ENCODE results near the gene LRIG1.

DNA sequence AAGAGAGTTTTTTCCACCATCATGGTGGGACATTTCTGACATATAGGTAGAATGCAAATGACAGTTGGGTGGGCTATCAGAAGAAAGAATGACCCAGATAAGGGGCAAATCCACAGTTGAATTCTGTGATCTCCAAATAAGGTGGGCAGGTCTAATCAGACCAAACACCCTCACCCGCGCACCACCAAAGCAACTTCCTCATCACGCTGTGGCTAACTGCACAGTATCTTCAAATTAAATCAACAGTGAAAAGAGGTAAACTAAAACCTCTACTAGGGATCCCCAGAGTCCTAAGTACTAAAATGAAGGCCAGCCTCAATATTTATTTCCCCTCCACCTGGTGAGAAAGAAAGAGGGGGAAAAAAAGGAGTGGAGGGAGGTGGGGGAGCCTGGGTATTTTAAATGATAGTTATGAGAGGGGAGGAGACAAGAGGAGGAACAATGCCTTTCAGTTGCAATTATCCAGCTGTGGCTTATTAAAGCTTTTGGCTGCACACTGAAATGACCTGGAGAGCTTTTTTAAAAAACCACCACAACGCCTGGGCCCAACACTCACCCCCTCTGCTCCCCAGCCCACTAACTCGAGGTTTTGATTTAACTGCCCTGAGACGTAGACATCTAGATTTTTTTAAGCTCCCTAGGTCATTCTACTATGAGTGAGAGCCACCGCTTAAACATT lies 61.0 kb downstream of the LRIG1 start:
- TF ChIP-seq EZH2 (IDR thresholded peaks at IDR 0.05) (no peak), EZH2phosphoT487 (IDR thresholded peaks at IDR 0.05) (no peak)
- TF ChIP-seq, protein P1, sequence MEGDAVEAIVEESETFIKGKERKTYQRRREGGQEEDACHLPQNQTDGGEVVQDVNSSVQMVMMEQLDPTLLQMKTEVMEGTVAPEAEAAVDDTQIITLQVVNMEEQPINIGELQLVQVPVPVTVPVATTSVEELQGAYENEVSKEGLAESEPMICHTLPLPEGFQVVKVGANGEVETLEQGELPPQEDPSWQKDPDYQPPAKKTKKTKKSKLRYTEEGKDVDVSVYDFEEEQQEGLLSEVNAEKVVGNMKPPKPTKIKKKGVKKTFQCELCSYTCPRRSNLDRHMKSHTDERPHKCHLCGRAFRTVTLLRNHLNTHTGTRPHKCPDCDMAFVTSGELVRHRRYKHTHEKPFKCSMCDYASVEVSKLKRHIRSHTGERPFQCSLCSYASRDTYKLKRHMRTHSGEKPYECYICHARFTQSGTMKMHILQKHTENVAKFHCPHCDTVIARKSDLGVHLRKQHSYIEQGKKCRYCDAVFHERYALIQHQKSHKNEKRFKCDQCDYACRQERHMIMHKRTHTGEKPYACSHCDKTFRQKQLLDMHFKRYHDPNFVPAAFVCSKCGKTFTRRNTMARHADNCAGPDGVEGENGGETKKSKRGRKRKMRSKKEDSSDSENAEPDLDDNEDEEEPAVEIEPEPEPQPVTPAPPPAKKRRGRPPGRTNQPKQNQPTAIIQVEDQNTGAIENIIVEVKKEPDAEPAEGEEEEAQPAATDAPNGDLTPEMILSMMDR (IDR thresholded peaks at IDR 0.05), result no peak

All from neural progenitor cell (in vitro differentiated cells).